ENCODE results near the gene SPACA1.

Gene SPACA1

GRCh38 chr6:88111991-88112390 is 64.3 kb downstream of the SPACA1 start:
- in situ Hi-C loops (cut with MboI; ENCODE audit: low sequenced_read_pairs, unreplicated experiment), result no loop called here
- DNase-seq (ENCODE audit: low spot score), result no peak
- no peak for TF ChIP-seq CTCF (IDR thresholded peaks at IDR 0.05; ENCODE audit: borderline replicate concordance, control extremely low read depth, extremely low read depth, insufficient read depth, missing control alignments)

DNA sequence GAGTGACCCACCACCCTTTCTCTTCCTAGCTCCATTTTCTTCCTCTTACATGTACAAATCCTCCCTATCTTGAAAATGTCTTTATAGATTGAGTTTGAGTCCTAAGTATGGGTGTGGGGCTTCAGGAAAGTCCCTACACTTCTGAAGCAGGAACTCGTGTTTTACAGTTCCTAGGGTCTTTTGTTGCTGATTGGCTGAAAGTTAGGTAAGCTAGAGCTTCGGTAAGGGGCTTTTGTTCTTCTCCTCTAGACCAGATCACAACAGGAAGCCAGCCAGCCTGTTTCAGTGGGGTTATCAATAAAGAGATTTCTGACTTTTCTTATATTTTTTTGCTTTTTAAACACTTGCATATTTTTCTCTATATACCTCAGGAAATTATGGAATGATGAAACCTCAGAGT is 67.2 kb downstream of the SPACA1 start:
- DNase-seq (ENCODE audit: low spot score), result no peak
- no peak for TF ChIP-seq CTCF (IDR thresholded peaks at IDR 0.05; ENCODE audit: borderline replicate concordance, control extremely low read depth, extremely low read depth, insufficient read depth, missing control alignments)
- in situ Hi-C loops (cut with MboI; ENCODE audit: low sequenced_read_pairs, unreplicated experiment), result no loop called here

- no peak for DNase-seq (ENCODE audit: low spot score)
- no peak for TF ChIP-seq CTCF (IDR thresholded peaks at IDR 0.05; ENCODE audit: borderline replicate concordance, control extremely low read depth, extremely low read depth, insufficient read depth, missing control alignments)
- in situ Hi-C loops (cut with MboI; ENCODE audit: low sequenced_read_pairs, unreplicated experiment), result no loop called here
Observed at GRCh38 chr6:88115307-88115706, 67.7 kb downstream of the SPACA1 start.

DNA sequence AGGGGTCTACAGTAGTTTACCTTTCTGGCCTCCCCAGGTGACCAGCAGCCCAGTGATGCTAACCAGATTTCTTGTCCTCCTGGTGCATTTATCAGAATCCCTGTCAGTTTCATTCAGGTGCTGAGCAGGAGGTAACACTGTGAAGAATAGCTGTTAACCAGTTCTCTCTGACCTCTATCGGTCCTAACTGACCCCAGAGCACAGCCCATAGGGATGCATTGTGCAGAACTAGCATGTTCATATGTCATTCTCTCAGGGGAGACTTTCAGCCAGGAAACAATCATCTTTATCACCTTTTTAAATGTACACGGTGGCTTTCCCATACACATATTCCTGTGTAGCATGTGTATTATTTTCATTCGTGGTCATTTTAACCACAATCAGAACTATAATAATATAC is 68.6 kb downstream of the SPACA1 start:
- DNase-seq (ENCODE audit: low spot score), result no peak
- in situ Hi-C loops (cut with MboI; ENCODE audit: low sequenced_read_pairs, unreplicated experiment), result no loop called here
- no peak for TF ChIP-seq CTCF (IDR thresholded peaks at IDR 0.05; ENCODE audit: borderline replicate concordance, control extremely low read depth, extremely low read depth, insufficient read depth, missing control alignments)
